Liver (tissue), 9 donors: ENCODE data around the gene HOOK2. TPM values are rescaled to one million over a fixed set of nuclear protein-coding genes. Genes with fewer than 3 reads are reported as not detected.

Experiments used
- DNase-seq: peaks from one replicate; pipeline ENCODE4 v3.0.0-alpha.2; 2017; ENCODE audit warnings: low spot score
- H3K27ac ChIP-seq, 2 donors: one replicate each; pipeline ENCODE4 v1.7.0; 2013; ENCODE audit warnings: inconsistent platforms in 2 of 2, low read length in 2 of 2, control low read depth in 1 of 2, low read depth in 1 of 2, mild to moderate bottlenecking in 1 of 2
- H3K27me3 ChIP-seq, 4 donors: one replicate each; pipeline versions ENCODE4 v1.6.1 to v1.7.0; 2013; ENCODE audit warnings: low read length in 3 of 4, inconsistent platforms in 1 of 4, mild to moderate bottlenecking in 1 of 4, moderate library complexity in 1 of 4; ENCODE audit not compliant: control insufficient read depth in 4 of 4, insufficient read depth in 4 of 4
- H3K36me3 ChIP-seq, 4 donors: one replicate each; pipeline versions ENCODE4 v1.6.1 to v1.7.0; 2013; ENCODE audit warnings: low read length in 3 of 4, mild to moderate bottlenecking in 3 of 4, low read depth in 1 of 4, moderate library complexity in 1 of 4; ENCODE audit not compliant: control insufficient read depth in 4 of 4, insufficient read depth in 3 of 4
- H3K4me1 ChIP-seq, 4 donors: one replicate each; pipeline versions ENCODE4 v1.6.1 to v1.7.0; 2013; ENCODE audit warnings: low read length in 3 of 4, mild to moderate bottlenecking in 3 of 4, moderate library complexity in 1 of 4; ENCODE audit not compliant: control insufficient read depth in 4 of 4, insufficient read depth in 4 of 4
- H3K4me3 ChIP-seq, 3 donors: one replicate each; pipeline versions ENCODE4 v1.6.1 to v1.7.0; 2013; ENCODE audit warnings: low read length in 3 of 3, control low read depth in 1 of 3, low read depth in 1 of 3, mild to moderate bottlenecking in 1 of 3
- H3K9ac ChIP-seq, 2 donors: one replicate each; pipeline ENCODE4 v1.7.0; 2013; ENCODE audit warnings: low read length in 2 of 2, mild to moderate bottlenecking in 2 of 2, moderate library complexity in 2 of 2, control low read depth in 1 of 2, low read depth in 1 of 2
- H3K9me3 ChIP-seq, 4 donors: one replicate each; pipeline versions ENCODE4 v1.6.1 to v1.7.0; 2013; ENCODE audit warnings: low read length in 3 of 4; ENCODE audit not compliant: control insufficient read depth in 4 of 4
- FOXA1 ChIP-seq: IDR thresholded peaks from 2 replicates; pipeline ENCODE4 v1.6.1; 2016; ENCODE audit warnings: antibody characterized with exemption
- FOXA2 ChIP-seq: IDR thresholded peaks from 2 replicates; pipeline ENCODE4 v1.6.1; 2016; ENCODE audit warnings: antibody characterized with exemption
- GABPA ChIP-seq, 2 donors: IDR thresholded peaks in 1 of 2; conservative IDR thresholded peaks in 1 of 2; 2 replicates each; pipeline ENCODE4 v1.6.1; 2016; ENCODE audit warnings: antibody characterized with exemption in 2 of 2, mild to moderate bottlenecking in 1 of 2, moderate library complexity in 1 of 2
- HNF4G ChIP-seq: IDR thresholded peaks from 2 replicates; pipeline ENCODE4 v1.6.1; 2016; ENCODE audit warnings: antibody characterized with exemption
- NR2F2 ChIP-seq: IDR thresholded peaks from 2 replicates; pipeline ENCODE4 v1.6.1; 2016; ENCODE audit warnings: antibody characterized with exemption
- REST ChIP-seq: IDR thresholded peaks from 2 replicates; pipeline ENCODE4 v1.6.1; 2016; ENCODE audit warnings: antibody characterized with exemption, mild to moderate bottlenecking
- YY1 ChIP-seq: IDR thresholded peaks from 2 replicates; pipeline ENCODE4 v1.6.1; 2016; ENCODE audit warnings: antibody characterized with exemption, mild to moderate bottlenecking
- ZBTB33 ChIP-seq: IDR thresholded peaks from 2 replicates; pipeline ENCODE4 v1.6.1; 2016; ENCODE audit warnings: antibody characterized with exemption
- WGBS: extraction: QIAGEN DNeasy Blood & Tissue Kit; methylation state at CpG from one replicate; pipeline ENCODE4 v1.1.7; 2013; 5-methylcytosine and 5-hydroxymethylcytosine counted together
- polyA plus RNA-seq, 2 donors: library from polyadenylated mRNA; stranded (reverse) in 1 of 2; unstranded in 1 of 2; fragments of 200-250 nt in 1 of 2; fragments of >200 nt in 1 of 2; fragmentation: Nextera tagmentation in 1 of 2; extraction: Ambion mirVana in 1 of 2; gene quantifications; one replicate each; pipeline versions ENCODE4 v1.2.1 to v1.2.3, GENCODE V29; 2013 to 2015
- total RNA-seq, 2 donors: library from RNA; depleted of rRNA; stranded (reverse); fragments of >200 nt; gene quantifications; one replicate each; pipeline ENCODE4 v1.2.3, GENCODE V29; 2014
- TF ChIP-seq, protein P1 (sequence below): fragments of 150-350 bp; IDR thresholded peaks from 2 replicates; pipeline ENCODE4 v1.5.1; 2017; ENCODE audit warnings: improper control_type of control experiment, low read depth, low read length; ENCODE audit not compliant: missing input control
- TF ChIP-seq, protein P2 (sequence below): IDR thresholded peaks from 2 replicates; pipeline ENCODE4 v1.6.1; 2016; ENCODE audit warnings: antibody characterized with exemption
- donor health status: healthy.
- donor health status: healthy.
- donor health status: healthy.
- donor health status: healthy.
- donor health status: healthy.

The HOOK2 gene
- total and polyA plus RNA-seq, 4 donors = 11.3 to 36.4 (median 15.0) TPM

DNA sequence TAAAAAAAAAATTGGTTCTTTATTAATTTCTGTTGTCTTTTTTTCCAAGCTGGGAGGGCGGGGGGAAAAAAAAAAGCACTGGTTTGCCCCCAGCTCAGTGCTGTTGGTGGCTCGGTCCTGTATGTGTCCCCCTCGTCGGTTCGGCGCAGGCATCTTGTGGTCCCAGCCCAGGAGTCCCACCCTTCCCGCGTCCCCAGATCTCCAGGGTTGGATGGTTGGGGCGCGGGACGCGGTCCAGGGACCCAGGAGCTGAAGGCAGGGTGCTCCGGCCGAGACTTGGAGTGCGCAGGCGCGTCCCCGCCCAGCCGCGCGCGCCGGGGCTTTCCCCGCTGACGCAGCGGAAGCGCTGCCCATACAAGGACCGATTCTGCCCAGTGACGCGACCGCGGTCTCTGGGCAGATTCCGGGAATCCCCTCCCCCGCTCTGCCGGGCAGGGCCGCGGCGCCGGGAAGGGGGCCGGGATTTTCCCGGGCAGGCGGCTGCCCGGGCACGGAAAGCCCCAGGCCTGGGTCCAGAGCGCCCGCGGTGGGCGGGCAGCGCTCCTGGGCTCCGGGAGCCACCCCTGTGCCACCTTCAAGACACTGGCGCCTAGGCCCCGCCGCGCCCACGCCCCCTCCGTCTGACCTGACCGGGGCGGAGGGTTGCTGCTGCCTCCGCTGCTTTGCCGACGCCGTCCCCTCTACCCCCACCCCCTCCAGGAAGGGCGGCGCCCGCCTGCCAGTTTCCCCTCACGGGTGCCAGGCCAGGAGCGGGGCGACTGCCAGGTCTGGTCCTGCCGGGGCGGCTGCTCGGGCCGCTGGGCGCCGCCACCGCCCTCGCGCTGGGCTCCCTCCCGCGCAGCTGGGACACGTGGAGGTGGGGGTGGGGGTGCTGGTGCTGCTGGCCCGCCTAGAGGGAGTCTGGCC, 18.2 kb upstream of the HOOK2 start (continued):
- TF ChIP-seq, protein P1, sequence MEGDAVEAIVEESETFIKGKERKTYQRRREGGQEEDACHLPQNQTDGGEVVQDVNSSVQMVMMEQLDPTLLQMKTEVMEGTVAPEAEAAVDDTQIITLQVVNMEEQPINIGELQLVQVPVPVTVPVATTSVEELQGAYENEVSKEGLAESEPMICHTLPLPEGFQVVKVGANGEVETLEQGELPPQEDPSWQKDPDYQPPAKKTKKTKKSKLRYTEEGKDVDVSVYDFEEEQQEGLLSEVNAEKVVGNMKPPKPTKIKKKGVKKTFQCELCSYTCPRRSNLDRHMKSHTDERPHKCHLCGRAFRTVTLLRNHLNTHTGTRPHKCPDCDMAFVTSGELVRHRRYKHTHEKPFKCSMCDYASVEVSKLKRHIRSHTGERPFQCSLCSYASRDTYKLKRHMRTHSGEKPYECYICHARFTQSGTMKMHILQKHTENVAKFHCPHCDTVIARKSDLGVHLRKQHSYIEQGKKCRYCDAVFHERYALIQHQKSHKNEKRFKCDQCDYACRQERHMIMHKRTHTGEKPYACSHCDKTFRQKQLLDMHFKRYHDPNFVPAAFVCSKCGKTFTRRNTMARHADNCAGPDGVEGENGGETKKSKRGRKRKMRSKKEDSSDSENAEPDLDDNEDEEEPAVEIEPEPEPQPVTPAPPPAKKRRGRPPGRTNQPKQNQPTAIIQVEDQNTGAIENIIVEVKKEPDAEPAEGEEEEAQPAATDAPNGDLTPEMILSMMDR = no peak
- TF ChIP-seq NR2F2 (no peak), GABPA (IDR thresholded peaks at IDR 0.05 in 1 of 2, conservative IDR thresholded peaks at IDR 0.05 in 1 of 2) (peak in 1 of 2 donors; percentile 67), YY1 (peak; percentile 69), FOXA2 (peak; percentile 13), FOXA1 (no peak)

DNA sequence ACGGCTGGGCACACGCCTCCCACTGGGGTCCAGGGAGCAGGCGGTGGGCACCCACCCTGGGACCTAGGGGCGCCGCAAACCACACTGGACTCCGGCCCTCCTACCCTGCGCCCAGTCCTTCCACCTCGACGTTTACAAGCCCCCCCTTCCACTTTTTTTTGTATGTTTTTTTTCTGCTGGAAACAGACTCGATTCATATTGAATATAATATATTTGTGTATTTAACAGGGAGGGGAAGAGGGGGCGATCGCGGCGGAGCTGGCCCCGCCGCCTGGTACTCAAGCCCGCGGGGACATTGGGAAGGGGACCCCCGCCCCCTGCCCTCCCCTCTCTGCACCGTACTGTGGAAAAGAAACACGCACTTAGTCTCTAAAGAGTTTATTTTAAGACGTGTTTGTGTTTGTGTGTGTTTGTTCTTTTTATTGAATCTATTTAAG, 17.5 kb upstream of the HOOK2 start:
- Histone ChIP-seq H3K27ac (peak overlapping the region; percentile 98 to 99), H3K9me3 (no peaks in the 10 kb centered on the region), H3K27me3 (no peaks in the 10 kb centered on the region), H3K36me3 (peaks cover 0 to 3% (median 0%) of the 10 kb centered on the region in 4 donors), H3K4me1 (peaks cover 2 to 39% (median 27%) of the 10 kb centered on the region in 4 donors), H3K9ac (peak overlapping the region; percentile 98 to 100), H3K4me3 (peak overlapping the region; percentile 83 to 99 (median 98))
- WGBS = under 1% methylated on average over 22 of the region's 22 CpGs
- no peak for DNase-seq
- no peak for TF ChIP-seq FOXA2
- TF ChIP-seq GABPA (IDR thresholded peaks at IDR 0.05 in 1 of 2, conservative IDR thresholded peaks at IDR 0.05 in 1 of 2) = no peak
- TF ChIP-seq HNF4G = no peak
- TF ChIP-seq, protein P2, sequence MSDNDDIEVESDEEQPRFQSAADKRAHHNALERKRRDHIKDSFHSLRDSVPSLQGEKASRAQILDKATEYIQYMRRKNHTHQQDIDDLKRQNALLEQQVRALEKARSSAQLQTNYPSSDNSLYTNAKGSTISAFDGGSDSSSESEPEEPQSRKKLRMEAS = peak; percentile 8
- no peak for TF ChIP-seq NR2F2
- no peak for TF ChIP-seq ZBTB33
- TF ChIP-seq REST = no peak
